Testis (tissue), 3 donors: ENCODE results near the gene TENT5A. TPM values are rescaled to one million over a fixed set of nuclear protein-coding genes. Genes with fewer than 3 reads are reported as not detected.

ENCODE experiments used
- DNase-seq: peaks from one replicate; pipeline ENCODE4 v3.0.0-alpha.2; 2019
- H3K27ac ChIP-seq, 2 donors: fragments of 200-600 bp; sonication (generic); one replicate each; pipeline ENCODE4 v1.5.1; 2019
- H3K27me3 ChIP-seq: fragments of 200-600 bp; sonication (generic); one replicate; pipeline ENCODE4 v1.5.1; 2019
- H3K36me3 ChIP-seq: fragments of 200-600 bp; sonication (generic); one replicate; pipeline ENCODE4 v1.5.1; 2017; ENCODE audit warnings: low read depth; ENCODE audit errors: missing control alignments
- H3K4me1 ChIP-seq: fragments of 200-600 bp; sonication (generic); one replicate; pipeline ENCODE4 v1.5.1; 2019
- H3K4me3 ChIP-seq, 2 donors: fragments of 200-600 bp; sonication (generic); one replicate each; pipeline ENCODE4 v1.5.1; 2017 to 2019
- H3K9me3 ChIP-seq: fragments of 200-600 bp; sonication (generic); one replicate; pipeline ENCODE4 v1.5.1; 2017
- CTCF ChIP-seq, 3 experiments: fragments of 450-650 bp in 2 of 3; fragments of 200-600 bp in 1 of 3; sonication (generic) in 1 of 3; IDR thresholded peaks; one replicate each; pipeline ENCODE4 v1.5.1; 2016 to 2019; ENCODE audit warnings: antibody characterized with exemption in 3 of 3, mild to moderate bottlenecking in 2 of 3, moderate library complexity in 1 of 3
- POLR2A ChIP-seq: fragments of 450-650 bp; IDR thresholded peaks from one replicate; pipeline ENCODE4 v1.6.1; 2017; ENCODE audit warnings: antibody characterized with exemption, mild to moderate bottlenecking, moderate library complexity
- WGBS, 2 donors: methylation state at CpG; one replicate each; pipeline ENCODE4 v1.1.5; 2018; 5-methylcytosine and 5-hydroxymethylcytosine counted together
- intact Hi-C: fragments of 100-400 bp; cut with DNase I; formaldehyde crosslinking; loops from one replicate; pipeline ENCODE4 v1.15.1; 2023; ENCODE audit warnings: low total_unique reads
- polyA plus RNA-seq: library from polyadenylated mRNA; stranded (reverse); fragments of 350-450 nt; fragmentation: Illumina TruSeq; extraction: RNeasy Lipid Tissue Mini Kit (QIAGEN cat#74804); gene quantifications from one replicate; pipeline ENCODE4 v1.2.3, GENCODE V29; 2014; ENCODE audit warnings: low read depth, low replicate concordance; ENCODE audit not compliant: insufficient read depth
- total RNA-seq, 2 donors: library from RNA; depleted of rRNA; stranded (reverse); fragments of >200 nt; gene quantifications; one replicate each; pipeline ENCODE4 v1.2.3, GENCODE V29; 2016

TENT5A gene
- total and polyA plus RNA-seq, 3 donors from 2014 or later, result 7.0 to 9.2 (median 9.2) TPM

- no peaks in the 10 kb centered on the region for H3K9me3 ChIP-seq
- no peaks in the 10 kb centered on the region for H3K36me3 ChIP-seq
- DNase-seq, result no peak
- H3K27ac ChIP-seq, result no peak overlapping the region
- intact Hi-C loops, result no loop called here
- H3K4me3 ChIP-seq, result no peak overlapping the region
- TF ChIP-seq CTCF (IDR thresholded peaks at IDR 0.05), result no peak
- TF ChIP-seq POLR2A, result no peak
- 62 to 66% methylated on average over 6 of the region's 6 CpGs for WGBS, 2 donors
- no peaks in the 10 kb centered on the region for H3K4me1 ChIP-seq
- no peaks in the 10 kb centered on the region for H3K27me3 ChIP-seq
Measured at GRCh38 chr6:81754906-81755305, 2.4 kb upstream of the TENT5A start.

GRCh38 chr6:81753711-81754577 is 1.5 kb upstream of the TENT5A start:
- peak; percentile 91 for DNase-seq
- Histone ChIP-seq H3K36me3 (no peaks in the 10 kb centered on the region), H3K9me3 (no peaks in the 10 kb centered on the region), H3K4me3 (peak overlapping the region; percentile 81 to 92), H3K27me3 (no peaks in the 10 kb centered on the region), H3K27ac (peak overlapping the region; percentile 97), H3K4me1 (no peaks in the 10 kb centered on the region)
- intact Hi-C loops, result no loop called here
- WGBS, 2 donors, result 15 to 26% methylated on average over 17 to 43 of the region's 43 CpGs
- no peak for TF ChIP-seq POLR2A
- peak; percentile 62 to 83 (median 78) for TF ChIP-seq CTCF (IDR thresholded peaks at IDR 0.05)

GRCh38 chr6:81752921-81753710 is 635 bp upstream of the TENT5A start:
- WGBS, 2 donors, result 0% methylated on average over 23 to 63 of the region's 63 CpGs
- H3K4me1 ChIP-seq, result no peaks in the 10 kb centered on the region
- no peaks in the 10 kb centered on the region for H3K27me3 ChIP-seq
- no peaks in the 10 kb centered on the region for H3K9me3 ChIP-seq
- intact Hi-C loops, result no loop called here
- H3K4me3 ChIP-seq, result peak overlapping the region; percentile 81 to 92
- H3K27ac ChIP-seq, result peak overlapping the region; percentile 97
- TF ChIP-seq POLR2A, result peak; percentile 69
- peak in 2 of 3 experiments; percentile 16 to 35 for TF ChIP-seq CTCF (IDR thresholded peaks at IDR 0.05)
- no peaks in the 10 kb centered on the region for H3K36me3 ChIP-seq
- DNase-seq, result peak; percentile 94

GRCh38 chr6:81751388-81752083 is 945 bp downstream of the TENT5A start:
- no peaks in the 10 kb centered on the region for H3K36me3 ChIP-seq
- H3K4me3 ChIP-seq, result peak overlapping the region; percentile 81 to 92
- 6% methylated on average over 20 to 49 of the region's 65 CpGs for WGBS, 2 donors
- no peaks in the 10 kb centered on the region for H3K4me1 ChIP-seq
- peak; percentile 71 for DNase-seq
- intact Hi-C loops, result no loop called here
- TF ChIP-seq POLR2A, result no peak
- no peak for TF ChIP-seq CTCF (IDR thresholded peaks at IDR 0.05)
- H3K27me3 ChIP-seq, result no peaks in the 10 kb centered on the region
- H3K27ac ChIP-seq, result peak overlapping the region; percentile 97
- no peaks in the 10 kb centered on the region for H3K9me3 ChIP-seq
